ENCODE data around the gene MYG1. TPM values are rescaled to one million over a fixed set of nuclear protein-coding genes. Genes with fewer than 3 reads are reported as not detected.
A peak's percentile ranks its signal among the peaks of the same experiment; 100 is the strongest.

The MYG1 gene
- total and polyA plus RNA-seq, 2 of the 13 experiments (the other 11 are each of a cell fraction or from before 2014, with no cell fraction given), result 38.6 to 58.0 TPM

DNA sequence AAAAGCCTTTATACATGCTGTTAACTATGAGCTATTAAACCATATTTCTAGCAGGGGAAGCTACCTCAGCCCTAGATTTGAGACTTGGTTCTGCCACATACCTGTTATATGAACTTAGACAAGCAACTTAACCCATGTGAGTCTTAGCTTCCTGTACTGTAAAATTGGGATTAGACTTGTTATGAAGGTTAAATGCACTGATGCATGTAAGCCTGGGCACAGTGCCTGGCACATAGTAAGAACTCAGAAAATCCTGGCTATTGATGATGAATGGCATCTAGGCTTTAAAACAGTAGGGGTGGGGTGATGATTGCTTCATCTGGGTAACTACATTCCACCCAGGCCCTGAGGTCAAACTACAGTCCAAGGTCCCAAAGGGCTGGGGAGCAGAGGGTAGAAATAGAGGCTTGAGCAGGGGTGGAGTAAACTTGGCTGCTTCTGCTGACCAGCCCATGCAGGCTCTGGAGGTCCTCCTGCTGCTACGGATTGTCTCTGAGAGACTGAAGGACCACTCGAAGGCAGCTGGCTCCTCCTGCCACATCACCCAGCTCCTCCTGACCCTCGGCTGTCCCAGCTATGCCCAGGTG is 20.1 kb upstream of the MYG1 start (continued):
- TF ChIP-seq, protein P1, sequence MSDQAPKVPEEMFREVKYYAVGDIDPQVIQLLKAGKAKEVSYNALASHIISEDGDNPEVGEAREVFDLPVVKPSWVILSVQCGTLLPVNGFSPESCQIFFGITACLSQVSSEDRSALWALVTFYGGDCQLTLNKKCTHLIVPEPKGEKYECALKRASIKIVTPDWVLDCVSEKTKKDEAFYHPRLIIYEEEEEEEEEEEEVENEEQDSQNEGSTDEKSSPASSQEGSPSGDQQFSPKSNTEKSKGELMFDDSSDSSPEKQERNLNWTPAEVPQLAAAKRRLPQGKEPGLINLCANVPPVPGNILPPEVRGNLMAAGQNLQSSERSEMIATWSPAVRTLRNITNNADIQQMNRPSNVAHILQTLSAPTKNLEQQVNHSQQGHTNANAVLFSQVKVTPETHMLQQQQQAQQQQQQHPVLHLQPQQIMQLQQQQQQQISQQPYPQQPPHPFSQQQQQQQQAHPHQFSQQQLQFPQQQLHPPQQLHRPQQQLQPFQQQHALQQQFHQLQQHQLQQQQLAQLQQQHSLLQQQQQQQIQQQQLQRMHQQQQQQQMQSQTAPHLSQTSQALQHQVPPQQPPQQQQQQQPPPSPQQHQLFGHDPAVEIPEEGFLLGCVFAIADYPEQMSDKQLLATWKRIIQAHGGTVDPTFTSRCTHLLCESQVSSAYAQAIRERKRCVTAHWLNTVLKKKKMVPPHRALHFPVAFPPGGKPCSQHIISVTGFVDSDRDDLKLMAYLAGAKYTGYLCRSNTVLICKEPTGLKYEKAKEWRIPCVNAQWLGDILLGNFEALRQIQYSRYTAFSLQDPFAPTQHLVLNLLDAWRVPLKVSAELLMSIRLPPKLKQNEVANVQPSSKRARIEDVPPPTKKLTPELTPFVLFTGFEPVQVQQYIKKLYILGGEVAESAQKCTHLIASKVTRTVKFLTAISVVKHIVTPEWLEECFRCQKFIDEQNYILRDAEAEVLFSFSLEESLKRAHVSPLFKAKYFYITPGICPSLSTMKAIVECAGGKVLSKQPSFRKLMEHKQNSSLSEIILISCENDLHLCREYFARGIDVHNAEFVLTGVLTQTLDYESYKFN (CRISPR knock-in tag; conservative IDR thresholded peaks at IDR 0.05), result peak; percentile 51
- no peak for TF ChIP-seq MTERF4 (CRISPR knock-in tag; IDR thresholded peaks at IDR 0.05)
- TF ChIP-seq NR2F2 (IDR thresholded peaks at IDR 0.05; ENCODE audit: borderline replicate concordance, low read depth), result 0 out of 2 replicates have a peak, but pooled peaks have one; percentile 44

DNA sequence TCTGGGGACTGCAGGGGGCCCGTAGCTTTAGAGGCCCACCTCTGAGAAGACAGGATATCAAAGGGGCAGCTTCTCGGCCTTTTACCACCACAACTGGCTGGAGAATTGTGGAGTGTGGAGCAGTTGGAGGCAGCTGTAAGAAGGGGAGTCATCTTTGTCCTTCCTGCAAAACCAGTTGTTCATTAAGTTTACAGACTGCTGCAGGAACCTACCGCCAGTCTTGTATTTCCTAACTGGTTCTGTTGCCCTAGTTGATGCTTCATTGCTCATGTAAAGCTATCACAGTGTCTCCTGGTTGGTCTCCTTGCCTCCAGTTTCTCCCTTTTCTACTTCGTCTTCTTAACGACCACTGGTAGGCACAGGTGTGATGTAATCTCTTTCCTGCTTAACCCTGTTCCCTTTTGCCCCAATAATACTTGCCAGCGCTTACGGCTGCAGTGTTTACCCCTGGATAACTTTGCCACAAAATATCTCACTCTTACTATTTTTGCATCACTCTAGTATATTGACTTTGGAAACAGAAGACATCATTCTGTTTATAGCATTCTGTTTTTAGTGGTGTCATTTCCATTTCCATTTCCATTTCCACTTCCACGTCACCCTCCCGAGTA is 19.5 kb upstream of the MYG1 start:
- no peak overlapping the region for H3K4me3 ChIP-seq (replicated peaks in 1 of 3; ENCODE audit: insufficient read depth in 1 of 3, low read depth in 2 of 3, low read length in 3 of 3)
- H4K20me1 ChIP-seq (ENCODE audit: insufficient read depth, low read length), result no peaks in the 10 kb centered on the region
- no peak for DNase-seq (ENCODE audit: low spot score)
- H3K36me3 ChIP-seq (replicated peaks in 1 of 2; ENCODE audit: control insufficient read depth in 1 of 2, insufficient read depth in 2 of 2, low read length in 2 of 2), result peaks cover 18 to 59% of the 10 kb centered on the region in 2 experiments
- no peak overlapping the region for H3K4me2 ChIP-seq (ENCODE audit: low read depth, low read length)
- CTCF ChIA-PET (ENCODE audit: low intra/inter-chr PET ratio, low total read pairs), result no interaction called here
- no peaks in the 10 kb centered on the region; a peak in 1 of 5 replicates for H3K27me3 ChIP-seq (ENCODE audit: control insufficient read depth in 1 of 2, insufficient read depth in 2 of 2, low read length in 2 of 2)
- TF ChIP-seq TEAD3 (CRISPR knock-in tag; optimal IDR thresholded peaks at IDR 0.05; ENCODE audit: borderline replicate concordance) (no peak), ZNF142 (CRISPR knock-in tag; IDR thresholded peaks at IDR 0.05) (no peak), GZF1 (CRISPR knock-in tag; IDR thresholded peaks at IDR 0.05) (no peak), RAD21 (CRISPR knock-in tag; IDR thresholded peaks at IDR 0.05) (no peak), TOE1 (CRISPR knock-in tag; IDR thresholded peaks at IDR 0.05) (no peak)
- WGBS (ENCODE audit: low lambda C conversion rate), result 94% methylated on average over 9 of the region's 9 CpGs
- peaks cover 15% of the 10 kb centered on the region for H3K4me1 ChIP-seq (ENCODE audit: insufficient read depth, low read length)
- H3K27ac ChIP-seq (ENCODE audit: extremely low read length, insufficient read depth, low read length), result peak overlapping the region; percentile 49
- ATAC-seq, result no peak
- FAIRE-seq, result no peak
- POLR2A ChIA-PET, result interaction anchor here (1.0 to 1.3 kb wide), 2 partner anchors 11 to 15 kb away, joined by 3 to 5 read pairs; partner anchors contain the start of gene PFDN5
- H2AFZ ChIP-seq (ENCODE audit: low read length), result no peak overlapping the region
- H3K9ac ChIP-seq (ENCODE audit: insufficient read depth, low read depth, low read length), result no peak overlapping the region
- no TSS peak for BruUV-seq (replicated peaks)
- no peaks in the 10 kb centered on the region for H3K9me3 ChIP-seq (ENCODE audit: low read length)
- intact Hi-C loops (cut with micrococcal nuclease; ENCODE audit: unreplicated experiment) (no loop called here), in situ Hi-C loops (cut with HindIII; ENCODE audit: extremely low pct_ligation_motif_present, low pct_unique_long_range_greater_than_20kb) (no loop called here)
- H3K79me2 ChIP-seq (ENCODE audit: insufficient read depth, low read length), result no peaks in the 10 kb centered on the region

Measured in HepG2 (cell line).